Measurements from ENCODE around the gene FADS1. TPM values are rescaled to one million over a fixed set of nuclear protein-coding genes. Genes with fewer than 3 reads are reported as not detected.

FADS1 gene
- total RNA-seq, 1 donor from 2014 or later = 24.1 TPM

GRCh38 chr11:61762223-61762615 lies 54.6 kb downstream of the FADS1 start:
- intact Hi-C loops (cut with micrococcal nuclease) = no loop called here
- H3K4me1 ChIP-seq = peaks cover 6% of the 10 kb centered on the region
- no peak for DNase-seq
- H3K27ac ChIP-seq (replicated peaks) = no peak overlapping the region
- H3K9me3 ChIP-seq (replicated peaks) = no peaks in the 10 kb centered on the region
- H3K27me3 ChIP-seq (ENCODE audit: low read depth) = peaks cover 55% of the 10 kb centered on the region
- no peak for TF ChIP-seq CTCF (IDR thresholded peaks at IDR 0.05; ENCODE audit: borderline replicate concordance)
- no peak overlapping the region for H3K4me3 ChIP-seq
- H3K36me3 ChIP-seq = no peaks in the 10 kb centered on the region

- Histone ChIP-seq H3K27me3 (ENCODE audit: low read depth) (peaks cover 55% of the 10 kb centered on the region), H3K27ac (replicated peaks) (no peak overlapping the region), H3K4me3 (no peak overlapping the region), H3K36me3 (no peaks in the 10 kb centered on the region), H3K4me1 (peaks cover 6% of the 10 kb centered on the region), H3K9me3 (replicated peaks) (no peaks in the 10 kb centered on the region)
- no peak for DNase-seq
- no peak for TF ChIP-seq CTCF (IDR thresholded peaks at IDR 0.05; ENCODE audit: borderline replicate concordance)
- intact Hi-C loops (cut with micrococcal nuclease) = no loop called here
These were observed 55.2 kb downstream of the FADS1 start for GRCh38 chr11:61761440-61762222.

- Histone ChIP-seq H3K4me3 (no peak overlapping the region), H3K9me3 (replicated peaks) (no peaks in the 10 kb centered on the region), H3K4me1 (peaks cover 6% of the 10 kb centered on the region), H3K27me3 (ENCODE audit: low read depth) (peaks cover 55% of the 10 kb centered on the region), H3K36me3 (no peaks in the 10 kb centered on the region), H3K27ac (replicated peaks) (no peak overlapping the region)
- no peak for DNase-seq
- TF ChIP-seq CTCF (IDR thresholded peaks at IDR 0.05; ENCODE audit: borderline replicate concordance) = no peak
- intact Hi-C loops (cut with micrococcal nuclease) = no loop called here
These were observed 55.9 kb downstream of the FADS1 start for GRCh38 chr11:61760946-61761345.

- no peak for DNase-seq
- H3K4me1 ChIP-seq = peaks cover 5% of the 10 kb centered on the region
- H3K27ac ChIP-seq (replicated peaks) = no peak overlapping the region
- intact Hi-C loops (cut with micrococcal nuclease) = no loop called here
- TF ChIP-seq CTCF (IDR thresholded peaks at IDR 0.05; ENCODE audit: borderline replicate concordance) = no peak
- peaks cover 34% of the 10 kb centered on the region for H3K27me3 ChIP-seq (ENCODE audit: low read depth)
- H3K36me3 ChIP-seq = no peaks in the 10 kb centered on the region
- H3K4me3 ChIP-seq = no peak overlapping the region
- H3K9me3 ChIP-seq (replicated peaks) = no peaks in the 10 kb centered on the region
These were observed 59.5 kb downstream of the FADS1 start for GRCh38 chr11:61757213-61757862.

- Histone ChIP-seq H3K4me3 (no peak overlapping the region), H3K9me3 (replicated peaks) (no peaks in the 10 kb centered on the region), H3K27me3 (ENCODE audit: low read depth) (peaks cover 33% of the 10 kb centered on the region), H3K4me1 (peaks cover 7% of the 10 kb centered on the region), H3K36me3 (no peaks in the 10 kb centered on the region), H3K27ac (replicated peaks) (no peak overlapping the region)
- no peak for TF ChIP-seq CTCF (IDR thresholded peaks at IDR 0.05; ENCODE audit: borderline replicate concordance)
- no peak for DNase-seq
- intact Hi-C loops (cut with micrococcal nuclease) = no loop called here
These were observed 60.2 kb downstream of the FADS1 start for GRCh38 chr11:61756452-61757212.

Measured in left ventricle myocardium inferior (tissue), 1 donor.